A673 (cell line): ENCODE results near the gene FTO. TPM values are rescaled to one million over a fixed set of nuclear protein-coding genes. Genes with fewer than 3 reads are reported as not detected.

ENCODE experiments used
- BruUV-seq: library from RNA; stranded (reverse); fragments of 400-500 nt; replicated peaks from 2 replicates; lab custom pipeline; 2021; lab: Mats Ljungman, UMichigan
- CTCF ChIA-PET: fragments of 300-600 bp; sonication (Branson Sonifier 250); formaldehyde crosslinking; loops from one replicate; lab custom pipeline; 2022; ENCODE audit warnings: antibody characterized with exemption; lab: Charles Lee
- POLR2A ChIA-PET: fragments of 300-600 bp; sonication (Branson Sonifier 250); formaldehyde crosslinking; loops from one replicate; lab custom pipeline; 2022; ENCODE audit warnings: antibody characterized with exemption; ENCODE audit not compliant: low non-redundant PET; lab: Charles Lee
- DNase-seq: peaks from one replicate; pipeline ENCODE4 v3.0.0-alpha.2; 2015; ENCODE audit warnings: low spot score
- H3K27ac ChIP-seq: fragments of 200-600 bp; sonication (generic); 2 replicates; pipeline ENCODE4 v1.5.1; 2016; ENCODE audit warnings: mixed run types, low read depth, mild to moderate bottlenecking, mixed read lengths, antibody characterized with exemption, low read length; ENCODE audit not compliant: poor library complexity, severe bottlenecking
- H3K27me3 ChIP-seq: fragments of 200-600 bp; sonication (generic); replicated peaks from 2 replicates; pipeline ENCODE4 v1.6.1; 2017; ENCODE audit warnings: mixed run types, low read depth, mild to moderate bottlenecking, mixed read lengths, antibody characterized with exemption, low read length; ENCODE audit not compliant: insufficient read depth, poor library complexity
- H3K36me3 ChIP-seq: fragments of 200-600 bp; sonication (generic); 2 replicates; pipeline ENCODE4 v1.6.1; 2016; ENCODE audit warnings: mixed run types, mild to moderate bottlenecking, mixed read lengths, antibody characterized with exemption, low read length; ENCODE audit not compliant: insufficient read depth, poor library complexity, severe bottlenecking
- H3K4me1 ChIP-seq: fragments of 200-600 bp; sonication (generic); 2 replicates; pipeline ENCODE4 v1.6.1; 2017; ENCODE audit warnings: mixed run types, mild to moderate bottlenecking, mixed read lengths, antibody characterized with exemption, low read length; ENCODE audit not compliant: insufficient read depth, poor library complexity, severe bottlenecking
- H3K4me3 ChIP-seq: fragments of 200-600 bp; sonication (generic); 2 replicates; pipeline ENCODE4 v1.5.1; 2016; ENCODE audit warnings: low read depth, mixed run types, mild to moderate bottlenecking, mixed read lengths, low read length; ENCODE audit not compliant: poor library complexity, severe bottlenecking
- H3K9me3 ChIP-seq: fragments of 200-600 bp; sonication (generic); 2 replicates; pipeline ENCODE4 v1.6.1; 2016; ENCODE audit warnings: mixed run types, low read depth, mild to moderate bottlenecking, mixed read lengths, antibody characterized with exemption, low read length; ENCODE audit not compliant: poor library complexity, severe bottlenecking
- EZH2 ChIP-seq: fragments of 200-600 bp; sonication (generic); IDR thresholded peaks from 2 replicates; pipeline ENCODE4 v1.6.1; 2017; ENCODE audit warnings: borderline replicate concordance, low read depth, mild to moderate bottlenecking, mixed read lengths, antibody characterized with exemption, low read length; ENCODE audit not compliant: poor library complexity, severe bottlenecking
- intact Hi-C: fragments of 100-400 bp; cut with micrococcal nuclease; formaldehyde crosslinking; loops from one replicate; pipeline ENCODE4 v1.10.0; 2022; ENCODE audit not compliant: unreplicated experiment
- total RNA-seq: library from RNA; stranded (reverse); gene quantifications from 2 replicates; pipeline ENCODE4 v1.2.3, GENCODE V29; 2021
- TF ChIP-seq, protein P1 (sequence below): fragments of 300-800, 200-600 bp; sonication (generic); conservative IDR thresholded peaks from 2 replicates; pipeline ENCODE4 v1.5.1; 2017; ENCODE audit warnings: low read depth, mild to moderate bottlenecking, antibody characterized with exemption, low read length, moderate library complexity, mixed read lengths

FTO gene
- total RNA-seq, 1 experiment from 2014 or later: 73.4 TPM

DNA sequence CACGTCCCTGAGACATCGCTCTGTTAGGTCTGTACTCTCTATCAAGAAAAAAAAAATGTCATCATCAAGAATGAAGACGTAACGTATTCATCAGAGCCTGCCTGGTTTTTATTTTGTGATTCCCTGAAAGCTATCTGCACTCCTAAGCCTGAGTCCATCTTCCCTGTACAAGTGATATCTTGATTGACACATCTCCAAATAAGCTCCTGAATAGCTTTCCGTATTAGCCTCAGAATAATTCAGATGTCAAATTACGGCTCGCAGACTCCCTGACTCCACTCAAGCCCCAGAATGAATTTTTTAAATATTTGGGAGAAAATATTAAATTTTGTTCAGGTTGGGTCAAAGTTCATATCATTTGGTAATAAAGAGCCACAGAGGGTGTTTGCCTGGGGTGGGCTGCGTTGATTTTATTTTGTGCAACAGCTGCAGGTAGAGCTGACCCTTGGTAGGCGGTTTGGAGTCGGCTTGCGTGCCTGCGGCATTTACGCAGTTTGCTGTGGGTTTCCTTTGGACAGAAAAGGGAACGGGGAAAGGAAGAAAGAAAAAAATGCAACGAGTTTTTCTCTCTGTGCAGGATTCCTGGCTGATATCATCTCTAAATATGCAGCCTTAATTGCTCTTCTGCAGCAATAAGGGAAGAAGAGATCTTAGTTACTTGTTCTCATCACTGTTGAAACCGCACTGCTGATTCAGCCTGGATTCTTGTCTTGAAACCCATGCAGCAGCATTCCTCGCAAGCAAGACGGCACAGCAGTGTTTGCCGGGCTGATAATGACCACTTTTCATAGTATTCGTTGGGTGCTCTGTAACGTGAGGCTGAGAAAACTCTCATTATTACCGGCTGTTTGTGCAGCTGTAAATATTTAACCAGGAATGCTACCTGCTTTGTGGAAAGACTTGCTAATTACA, 467.9 kb downstream of the FTO start:
- TF ChIP-seq, protein P1, sequence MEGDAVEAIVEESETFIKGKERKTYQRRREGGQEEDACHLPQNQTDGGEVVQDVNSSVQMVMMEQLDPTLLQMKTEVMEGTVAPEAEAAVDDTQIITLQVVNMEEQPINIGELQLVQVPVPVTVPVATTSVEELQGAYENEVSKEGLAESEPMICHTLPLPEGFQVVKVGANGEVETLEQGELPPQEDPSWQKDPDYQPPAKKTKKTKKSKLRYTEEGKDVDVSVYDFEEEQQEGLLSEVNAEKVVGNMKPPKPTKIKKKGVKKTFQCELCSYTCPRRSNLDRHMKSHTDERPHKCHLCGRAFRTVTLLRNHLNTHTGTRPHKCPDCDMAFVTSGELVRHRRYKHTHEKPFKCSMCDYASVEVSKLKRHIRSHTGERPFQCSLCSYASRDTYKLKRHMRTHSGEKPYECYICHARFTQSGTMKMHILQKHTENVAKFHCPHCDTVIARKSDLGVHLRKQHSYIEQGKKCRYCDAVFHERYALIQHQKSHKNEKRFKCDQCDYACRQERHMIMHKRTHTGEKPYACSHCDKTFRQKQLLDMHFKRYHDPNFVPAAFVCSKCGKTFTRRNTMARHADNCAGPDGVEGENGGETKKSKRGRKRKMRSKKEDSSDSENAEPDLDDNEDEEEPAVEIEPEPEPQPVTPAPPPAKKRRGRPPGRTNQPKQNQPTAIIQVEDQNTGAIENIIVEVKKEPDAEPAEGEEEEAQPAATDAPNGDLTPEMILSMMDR: no peak
- TF ChIP-seq EZH2: no peak
- intact Hi-C loops: no loop called here
- H3K27me3 ChIP-seq: peaks cover 31% of the 10 kb centered on the region
- DNase-seq: peak; percentile 16
- no TSS peak for BruUV-seq
- H3K4me3 ChIP-seq: no peak overlapping the region
- H3K9me3 ChIP-seq: no peaks in the 10 kb centered on the region
- H3K4me1 ChIP-seq: peaks cover 3% of the 10 kb centered on the region
- ChIA-PET CTCF (no interaction called here), POLR2A (no interaction called here)
- H3K36me3 ChIP-seq: no peaks in the 10 kb centered on the region
- no peak overlapping the region for H3K27ac ChIP-seq

DNA sequence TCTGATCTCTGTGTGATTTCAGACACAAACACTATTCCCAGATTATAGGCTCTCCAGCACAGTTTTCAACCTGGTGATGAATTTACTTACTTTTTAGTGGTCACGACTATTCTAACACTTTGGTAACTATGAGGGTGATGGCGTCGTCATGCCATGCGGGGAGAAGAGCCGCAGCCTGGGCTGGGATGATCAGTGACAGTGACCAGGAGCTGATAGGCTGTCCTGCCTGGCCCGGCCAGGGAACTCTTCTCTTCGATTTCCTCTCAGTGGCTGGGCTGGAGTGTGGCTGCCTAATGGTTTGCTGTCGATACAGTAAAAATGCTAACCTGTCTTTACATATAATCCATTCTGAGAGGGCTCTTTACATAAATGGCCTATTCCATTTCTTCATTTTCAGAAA, 469.5 kb downstream of the FTO start:
- no peak overlapping the region for H3K27ac ChIP-seq
- DNase-seq: no peak
- H3K36me3 ChIP-seq: no peaks in the 10 kb centered on the region
- ChIA-PET CTCF (no interaction called here), POLR2A (no interaction called here)
- BruUV-seq: no TSS peak
- peaks cover 31% of the 10 kb centered on the region for H3K27me3 ChIP-seq
- no peak overlapping the region for H3K4me3 ChIP-seq
- H3K9me3 ChIP-seq: no peaks in the 10 kb centered on the region
- intact Hi-C loops: no loop called here
- TF ChIP-seq EZH2: no peak
- TF ChIP-seq, protein P1: no peak
- H3K4me1 ChIP-seq: peaks cover 3% of the 10 kb centered on the region

DNA sequence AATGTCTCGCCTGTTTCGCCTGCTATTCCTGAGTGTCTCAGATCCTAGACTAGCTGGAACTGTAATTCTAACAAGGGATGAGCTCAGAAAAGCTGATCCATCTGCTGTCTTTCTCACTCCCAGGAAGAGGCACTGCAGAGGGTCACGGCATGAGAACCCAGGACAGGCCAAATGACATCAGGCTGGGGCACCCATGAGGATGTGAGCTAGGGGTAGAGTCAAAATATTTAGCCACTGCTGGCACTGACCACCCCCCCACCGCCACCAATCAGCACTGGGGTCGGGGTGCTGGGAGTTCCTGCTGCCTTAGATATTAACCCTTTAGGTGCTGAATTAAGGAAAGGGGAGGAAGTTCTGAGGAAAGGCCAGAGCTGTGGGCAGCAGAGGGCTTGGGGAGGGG, 470.2 kb downstream of the FTO start:
- TF ChIP-seq, protein P1: no peak
- no peak for TF ChIP-seq EZH2
- H3K27me3 ChIP-seq: peaks cover 31% of the 10 kb centered on the region
- ChIA-PET CTCF (no interaction called here), POLR2A (no interaction called here)
- BruUV-seq: no TSS peak
- H3K27ac ChIP-seq: no peak overlapping the region
- peaks cover 3% of the 10 kb centered on the region for H3K4me1 ChIP-seq
- DNase-seq: no peak
- intact Hi-C loops: no loop called here
- H3K9me3 ChIP-seq: no peaks in the 10 kb centered on the region
- no peaks in the 10 kb centered on the region for H3K36me3 ChIP-seq
- no peak overlapping the region for H3K4me3 ChIP-seq
